Measurements from ENCODE around the gene HEATR9.

The HEATR9 gene

GRCh38 chr17:35855965-35856364 lies 12.7 kb downstream of the HEATR9 start:
- Histone ChIP-seq H3K4me2 (ENCODE audit: insufficient read depth, low read length) (no peak overlapping the region), H3K9ac (ENCODE audit: low read depth, low read length) (no peak overlapping the region), H3K4me1 (ENCODE audit: insufficient read depth, low read length) (no peaks in the 10 kb centered on the region), H3K9me3 (ENCODE audit: insufficient read depth, low read length, severe bottlenecking) (no peaks in the 10 kb centered on the region), H3K27ac (ENCODE audit: low read length) (no peak overlapping the region), H3K79me2 (ENCODE audit: insufficient read depth, low read length) (no peaks in the 10 kb centered on the region), H3K27me3 (ENCODE audit: insufficient read depth, low read length, poor library complexity) (no peaks in the 10 kb centered on the region), H2AFZ (ENCODE audit: low read depth, low read length) (no peak overlapping the region), H3K4me3 (ENCODE audit: low read depth in 1 of 2, low read length in 2 of 2) (no peak overlapping the region), H3K36me3 (ENCODE audit: insufficient read depth, low read length) (peaks cover 4% of the 10 kb centered on the region; the same call in 1 of the 2 replicates), H4K20me1 (ENCODE audit: insufficient read depth, low read length) (no peaks in the 10 kb centered on the region)
- no peak for DNase-seq
- TF ChIP-seq EZH2 (IDR thresholded peaks at IDR 0.05; ENCODE audit: borderline replicate concordance, low read depth, low read length, severe bottlenecking): no peak
- no peak for TF ChIP-seq CTCF (IDR thresholded peaks at IDR 0.05; ENCODE audit: borderline replicate concordance, extremely low read depth, low read length, poor library complexity, severe bottlenecking)
- no peak for ATAC-seq (ENCODE audit: insufficient read depth, low read depth)

GRCh38 chr17:35849469-35850348 lies 19.0 kb downstream of the HEATR9 start:
- no peak for TF ChIP-seq EZH2 (IDR thresholded peaks at IDR 0.05; ENCODE audit: borderline replicate concordance, low read depth, low read length, severe bottlenecking)
- peak; percentile 90 for TF ChIP-seq CTCF (IDR thresholded peaks at IDR 0.05; ENCODE audit: borderline replicate concordance, extremely low read depth, low read length, poor library complexity, severe bottlenecking)
- no peak overlapping the region for H3K4me3 ChIP-seq (ENCODE audit: low read depth in 1 of 2, low read length in 2 of 2)
- DNase-seq: peak; percentile 65
- H3K27ac ChIP-seq (ENCODE audit: low read length): no peak overlapping the region
- no peaks in the 10 kb centered on the region for H3K9me3 ChIP-seq (ENCODE audit: insufficient read depth, low read length, severe bottlenecking)
- H3K27me3 ChIP-seq (ENCODE audit: insufficient read depth, low read length, poor library complexity): no peaks in the 10 kb centered on the region
- ATAC-seq (ENCODE audit: insufficient read depth, low read depth): peak; percentile 86
- H2AFZ ChIP-seq (ENCODE audit: low read depth, low read length): no peak overlapping the region
- no peak overlapping the region for H3K4me2 ChIP-seq (ENCODE audit: insufficient read depth, low read length)
- H4K20me1 ChIP-seq (ENCODE audit: insufficient read depth, low read length): peaks cover 13% of the 10 kb centered on the region; the same call in 1 of the 2 replicates
- H3K9ac ChIP-seq (ENCODE audit: low read depth, low read length): no peak overlapping the region
- no peaks in the 10 kb centered on the region for H3K79me2 ChIP-seq (ENCODE audit: insufficient read depth, low read length)
- H3K36me3 ChIP-seq (ENCODE audit: insufficient read depth, low read length): peaks cover 58% of the 10 kb centered on the region
- H3K4me1 ChIP-seq (ENCODE audit: insufficient read depth, low read length): no peaks in the 10 kb centered on the region

- Histone ChIP-seq H3K27ac (ENCODE audit: low read length) (no peak overlapping the region), H3K36me3 (ENCODE audit: insufficient read depth, low read length) (peaks cover 76% of the 10 kb centered on the region), H3K4me2 (ENCODE audit: insufficient read depth, low read length) (no peak overlapping the region), H4K20me1 (ENCODE audit: insufficient read depth, low read length) (peaks cover 25% of the 10 kb centered on the region), H3K9me3 (ENCODE audit: insufficient read depth, low read length, severe bottlenecking) (no peaks in the 10 kb centered on the region), H3K4me3 (ENCODE audit: low read depth in 1 of 2, low read length in 2 of 2) (no peak overlapping the region), H3K4me1 (ENCODE audit: insufficient read depth, low read length) (no peaks in the 10 kb centered on the region), H3K9ac (ENCODE audit: low read depth, low read length) (no peak overlapping the region), H3K27me3 (ENCODE audit: insufficient read depth, low read length, poor library complexity) (no peaks in the 10 kb centered on the region), H2AFZ (ENCODE audit: low read depth, low read length) (no peak overlapping the region), H3K79me2 (ENCODE audit: insufficient read depth, low read length) (no peaks in the 10 kb centered on the region)
- no peak for ATAC-seq (ENCODE audit: insufficient read depth, low read depth)
- TF ChIP-seq EZH2 (IDR thresholded peaks at IDR 0.05; ENCODE audit: borderline replicate concordance, low read depth, low read length, severe bottlenecking): no peak
- no peak for DNase-seq
These were observed 20.9 kb downstream of the HEATR9 start for GRCh38 chr17:35847633-35848373.

GRCh38 chr17:35847006-35847405 lies 21.7 kb downstream of the HEATR9 start:
- H3K27ac ChIP-seq (ENCODE audit: low read length): no peak overlapping the region
- H4K20me1 ChIP-seq (ENCODE audit: insufficient read depth, low read length): peaks cover 25% of the 10 kb centered on the region
- H3K36me3 ChIP-seq (ENCODE audit: insufficient read depth, low read length): peaks cover 84% of the 10 kb centered on the region
- no peaks in the 10 kb centered on the region for H3K79me2 ChIP-seq (ENCODE audit: insufficient read depth, low read length)
- DNase-seq: no peak
- no peak overlapping the region for H2AFZ ChIP-seq (ENCODE audit: low read depth, low read length)
- ATAC-seq (ENCODE audit: insufficient read depth, low read depth): no peak
- H3K4me1 ChIP-seq (ENCODE audit: insufficient read depth, low read length): no peaks in the 10 kb centered on the region
- H3K9ac ChIP-seq (ENCODE audit: low read depth, low read length): no peak overlapping the region
- no peak for TF ChIP-seq EZH2 (IDR thresholded peaks at IDR 0.05; ENCODE audit: borderline replicate concordance, low read depth, low read length, severe bottlenecking)
- TF ChIP-seq CTCF (IDR thresholded peaks at IDR 0.05; ENCODE audit: borderline replicate concordance, extremely low read depth, low read length, poor library complexity, severe bottlenecking): no peak
- no peak overlapping the region for H3K4me3 ChIP-seq (ENCODE audit: low read depth in 1 of 2, low read length in 2 of 2)
- no peaks in the 10 kb centered on the region for H3K9me3 ChIP-seq (ENCODE audit: insufficient read depth, low read length, severe bottlenecking)
- no peaks in the 10 kb centered on the region for H3K27me3 ChIP-seq (ENCODE audit: insufficient read depth, low read length, poor library complexity)
- no peak overlapping the region for H3K4me2 ChIP-seq (ENCODE audit: insufficient read depth, low read length)

All from DND-41 (cell line).